Stimulated activated naive B cell treated with anti-CD40 and anti-IgM and Interleukin-4, amounts not matched to agents 10 μg/mL and 1 μg/mL and 100 μg/mL, for 72 hours (primary cell): Measurements from ENCODE around the gene MACROD1.

Experiments
- ATAC-seq, 2 donors: fragments of 150-1000 bp; cut with Tn5 transposase; replicated peaks; 2 replicates each; pipeline ENCODE4 v1.10.0; 2021; ENCODE audit warnings: moderate library complexity in 1 of 2
- DNase-seq: peaks from one replicate; pipeline ENCODE4 v3.0.0; 2021
- H3K27ac Mint-ChIP-seq: one replicate; pipeline ENCODE4 v1.8.0; 2022; ENCODE audit warnings: mild to moderate bottlenecking, mixed read lengths
- H3K27me3 Mint-ChIP-seq, 2 donors: one replicate each; pipeline ENCODE4 v1.8.0; 2022; ENCODE audit warnings: mixed read lengths in 2 of 2
- H3K36me3 Mint-ChIP-seq, 2 donors: one replicate each; pipeline ENCODE4 v1.8.0; 2022; ENCODE audit warnings: mixed read lengths in 2 of 2, mild to moderate bottlenecking in 1 of 2
- H3K4me1 Mint-ChIP-seq, 2 donors: one replicate each; pipeline ENCODE4 v1.8.0; 2022; ENCODE audit warnings: mixed read lengths in 2 of 2, mild to moderate bottlenecking in 1 of 2
- H3K4me3 Mint-ChIP-seq, 2 donors: one replicate each; pipeline ENCODE4 v1.8.0; 2022; ENCODE audit warnings: mild to moderate bottlenecking in 2 of 2, mixed read lengths in 2 of 2, moderate library complexity in 1 of 2
- H3K9me3 Mint-ChIP-seq, 2 donors: one replicate each; pipeline ENCODE4 v1.8.0; 2022; ENCODE audit warnings: mixed read lengths in 2 of 2, mild to moderate bottlenecking in 1 of 2

The MACROD1 gene

DNA sequence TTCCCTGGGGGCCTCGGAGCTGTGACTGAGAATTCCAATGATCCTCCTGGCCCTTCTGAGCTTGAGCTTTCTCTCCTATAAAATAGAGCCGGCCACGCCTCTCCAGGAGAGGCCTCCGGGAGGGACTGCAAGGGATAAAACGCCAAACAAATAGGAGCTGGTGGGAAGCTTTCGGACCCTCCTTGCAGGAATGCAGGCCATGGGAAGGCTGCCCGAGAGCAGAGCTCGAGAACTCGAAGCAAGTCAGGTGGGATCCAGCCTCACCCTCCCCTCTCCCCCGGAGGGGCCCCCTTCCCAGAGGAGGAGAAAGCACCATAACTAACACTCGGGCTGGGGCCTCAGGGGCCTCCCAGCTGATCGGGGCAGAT is 95.6 kb downstream of the MACROD1 start:
- no peaks in the 10 kb centered on the region for H3K4me1 Mint-ChIP-seq
- no peaks in the 10 kb centered on the region for H3K27me3 Mint-ChIP-seq
- H3K4me3 Mint-ChIP-seq, result no peak overlapping the region
- ATAC-seq (no peak), DNase-seq (no peak)
- H3K36me3 Mint-ChIP-seq, result no peaks in the 10 kb centered on the region
- H3K9me3 Mint-ChIP-seq, result no peaks in the 10 kb centered on the region
- H3K27ac Mint-ChIP-seq, result no peak overlapping the region

DNA sequence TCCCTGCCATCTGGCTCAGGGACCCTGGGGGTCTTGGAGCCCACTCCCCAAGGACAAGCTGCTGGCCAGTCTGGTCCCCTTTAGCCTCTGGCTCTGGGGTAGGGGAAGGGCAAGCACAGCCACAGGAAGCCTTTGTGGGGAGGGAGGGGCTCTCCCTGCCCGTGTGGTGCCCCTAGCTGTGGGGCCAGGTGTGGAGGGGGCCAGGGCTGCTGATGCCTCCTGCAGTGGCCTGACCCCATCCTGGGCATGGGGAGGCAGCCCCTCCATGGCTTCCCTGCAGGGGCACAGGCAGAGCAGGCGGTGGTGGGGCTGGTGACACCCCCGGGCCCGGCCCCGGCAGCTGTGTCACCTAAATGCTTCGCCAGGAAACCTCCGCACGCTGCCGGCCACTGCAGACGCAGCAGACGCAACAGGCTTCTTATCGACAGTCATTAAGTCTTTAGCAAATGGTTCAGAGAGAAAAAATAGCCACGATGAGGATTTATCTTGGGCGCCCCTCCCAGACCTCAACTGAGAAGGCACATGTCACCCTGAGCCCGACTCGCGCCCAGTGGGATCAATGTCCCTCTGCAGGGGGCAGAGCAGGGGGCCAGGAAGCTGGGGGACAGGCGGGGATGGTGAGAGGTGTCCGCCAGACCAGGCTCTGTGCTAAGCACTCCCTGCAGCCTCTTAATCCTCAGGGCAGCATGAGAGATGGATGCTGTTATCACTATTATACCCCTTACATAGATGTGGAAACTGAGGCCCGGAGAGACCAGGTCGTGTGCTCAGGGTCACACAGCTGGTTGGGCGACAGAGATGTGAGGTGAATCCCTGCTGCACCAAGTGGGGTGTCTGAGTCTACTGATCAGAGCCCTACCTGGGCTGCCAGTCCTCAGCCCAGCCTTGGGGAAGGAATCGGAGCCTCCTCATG is 96.3 kb downstream of the MACROD1 start:
- Mint-ChIP-seq H3K9me3 (no peaks in the 10 kb centered on the region), H3K27ac (no peak overlapping the region), H3K36me3 (no peaks in the 10 kb centered on the region), H3K4me3 (no peak overlapping the region), H3K27me3 (peaks cover 0 to 4% of the 10 kb centered on the region in 2 donors), H3K4me1 (no peaks in the 10 kb centered on the region)
- DNase-seq, result no peak
- ATAC-seq, result no peak

GRCh38 chr11:64068705-64069400 is 97.1 kb downstream of the MACROD1 start:
- H3K9me3 Mint-ChIP-seq, result no peaks in the 10 kb centered on the region
- H3K36me3 Mint-ChIP-seq, result no peaks in the 10 kb centered on the region
- H3K4me3 Mint-ChIP-seq, result no peak overlapping the region
- no peak for DNase-seq
- H3K27me3 Mint-ChIP-seq, result peaks cover 0 to 4% of the 10 kb centered on the region in 2 donors
- H3K27ac Mint-ChIP-seq, result no peak overlapping the region
- no peak for ATAC-seq
- H3K4me1 Mint-ChIP-seq, result no peaks in the 10 kb centered on the region

DNA sequence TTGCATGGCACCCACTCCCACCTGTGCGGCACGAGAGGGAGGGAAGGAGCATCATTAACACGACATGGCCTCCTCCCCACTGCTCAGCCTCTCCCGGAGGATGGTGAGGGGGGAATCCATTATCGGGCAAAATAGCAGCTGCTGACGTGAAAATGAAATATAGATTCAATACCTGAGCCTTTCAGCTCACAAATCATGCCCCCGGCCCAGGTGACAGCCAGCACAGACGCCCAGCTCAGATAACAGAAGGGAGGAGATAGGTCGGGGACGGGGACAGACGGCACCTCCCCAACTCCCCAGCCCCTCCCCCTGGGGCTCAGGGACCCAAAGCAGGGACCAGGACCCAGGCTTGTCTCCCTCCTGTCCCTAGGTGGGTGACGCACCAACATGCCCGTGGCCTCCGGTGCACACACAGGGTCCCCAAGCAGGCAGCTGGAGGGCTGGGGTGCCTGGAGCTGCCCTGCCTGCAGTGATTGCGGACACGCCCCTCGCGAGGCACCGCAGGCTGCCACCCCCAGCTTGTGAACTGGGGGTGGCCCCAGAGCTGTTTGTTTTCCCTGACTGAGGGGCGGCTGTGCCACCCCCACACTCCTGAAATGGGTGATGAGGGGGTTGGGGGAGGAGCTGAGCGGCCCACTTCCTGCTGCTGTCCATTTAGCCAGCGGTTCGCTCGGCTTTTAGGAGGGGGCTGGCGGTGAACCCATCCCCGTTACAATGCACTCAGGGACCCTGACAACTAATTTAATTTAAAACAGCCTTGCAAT is 98.5 kb downstream of the MACROD1 start:
- ATAC-seq (no peak), DNase-seq (no peak)
- Mint-ChIP-seq H3K4me1 (no peaks in the 10 kb centered on the region), H3K4me3 (no peak overlapping the region), H3K27ac (no peak overlapping the region), H3K36me3 (no peaks in the 10 kb centered on the region), H3K27me3 (peaks cover 8 to 10% of the 10 kb centered on the region in 2 donors), H3K9me3 (no peaks in the 10 kb centered on the region)

GRCh38 chr11:64065712-64066111 is 100.2 kb downstream of the MACROD1 start:
- H3K4me3 Mint-ChIP-seq, result no peak overlapping the region
- no peaks in the 10 kb centered on the region for H3K9me3 Mint-ChIP-seq
- no peak for DNase-seq
- no peak overlapping the region for H3K27ac Mint-ChIP-seq
- ATAC-seq, result no peak
- H3K36me3 Mint-ChIP-seq, result no peaks in the 10 kb centered on the region
- peaks cover 21 to 25% of the 10 kb centered on the region in 2 donors for H3K27me3 Mint-ChIP-seq
- peaks cover 7 to 8% of the 10 kb centered on the region in 2 donors for H3K4me1 Mint-ChIP-seq

DNA sequence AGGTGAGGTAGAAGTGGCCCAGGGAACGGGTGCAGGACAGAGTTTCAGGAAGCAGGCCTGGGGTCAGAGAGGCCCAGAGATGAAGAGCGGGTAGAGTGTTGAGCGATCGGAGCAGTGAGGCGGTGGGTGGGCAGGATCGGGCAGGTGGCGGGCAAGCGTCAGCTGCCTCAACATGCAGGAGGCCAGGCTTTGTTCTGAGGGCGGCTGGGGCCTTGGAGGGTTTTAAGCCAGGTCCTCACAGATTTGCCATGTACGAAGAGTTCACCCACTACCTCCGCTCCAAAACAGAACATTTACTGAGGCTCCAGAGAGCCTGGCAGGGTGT is 100.8 kb downstream of the MACROD1 start:
- Mint-ChIP-seq H3K27me3 (peaks cover 21 to 31% of the 10 kb centered on the region in 2 donors), H3K9me3 (no peaks in the 10 kb centered on the region), H3K4me1 (peaks cover 7 to 12% of the 10 kb centered on the region in 2 donors), H3K27ac (no peak overlapping the region), H3K36me3 (no peaks in the 10 kb centered on the region), H3K4me3 (no peak overlapping the region)
- no peak for ATAC-seq
- no peak for DNase-seq

- no peaks in the 10 kb centered on the region for H3K9me3 Mint-ChIP-seq
- ATAC-seq (no peak), DNase-seq (no peak)
- no peak overlapping the region for H3K4me3 Mint-ChIP-seq
- no peak overlapping the region for H3K27ac Mint-ChIP-seq
- peaks cover 21 to 33% of the 10 kb centered on the region in 2 donors for H3K27me3 Mint-ChIP-seq
- H3K4me1 Mint-ChIP-seq, result peaks cover 7 to 12% of the 10 kb centered on the region in 2 donors
- H3K36me3 Mint-ChIP-seq, result no peaks in the 10 kb centered on the region
These were observed 101.4 kb downstream of the MACROD1 start for GRCh38 chr11:64064374-64065140.

- Mint-ChIP-seq H3K4me3 (no peak overlapping the region), H3K27ac (no peak overlapping the region), H3K36me3 (no peaks in the 10 kb centered on the region), H3K9me3 (no peaks in the 10 kb centered on the region), H3K4me1 (peaks cover 7 to 12% of the 10 kb centered on the region in 2 donors), H3K27me3 (peaks cover 21 to 38% of the 10 kb centered on the region in 2 donors)
- ATAC-seq, result no peak
- DNase-seq, result no peak
These were observed 102.1 kb downstream of the MACROD1 start for GRCh38 chr11:64063777-64064176.

GRCh38 chr11:64062185-64063039 is 103.5 kb downstream of the MACROD1 start:
- Mint-ChIP-seq H3K4me3 (peak overlapping the region; percentile 44 to 53), H3K4me1 (peaks cover 7 to 12% of the 10 kb centered on the region in 2 donors), H3K9me3 (no peaks in the 10 kb centered on the region), H3K27ac (no peak overlapping the region), H3K27me3 (peaks cover 21 to 42% of the 10 kb centered on the region in 2 donors), H3K36me3 (no peaks in the 10 kb centered on the region)
- ATAC-seq (no peak), DNase-seq (no peak)

DNA sequence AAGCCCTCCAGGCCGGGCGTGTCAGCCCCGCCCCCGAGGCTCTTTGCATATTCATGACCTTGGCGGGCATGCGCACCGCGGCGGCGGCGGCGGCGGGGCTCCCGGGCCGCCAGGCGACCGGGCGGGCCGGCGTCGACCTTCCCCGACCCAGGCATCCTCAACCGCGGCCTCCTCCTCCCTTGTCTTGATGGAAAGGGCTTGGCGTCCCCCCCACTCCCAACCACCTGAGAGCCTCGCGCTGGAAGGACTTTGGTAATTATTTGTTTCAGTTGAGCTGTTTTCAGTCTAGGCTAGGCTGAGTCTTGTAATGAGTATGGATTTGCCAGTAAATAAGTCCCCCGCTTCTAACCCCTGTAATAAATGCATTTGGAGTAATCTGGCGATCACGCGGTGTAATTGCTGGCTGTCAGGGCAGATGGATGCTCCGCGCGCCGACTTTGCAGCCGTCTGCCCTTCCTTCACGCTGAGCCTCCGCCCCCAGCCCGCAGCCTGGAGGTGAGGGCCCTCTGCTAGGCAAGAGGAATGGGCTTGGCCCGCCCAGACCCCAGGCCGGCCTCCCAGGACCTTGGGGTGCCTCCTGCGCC is 105.0 kb downstream of the MACROD1 start:
- Mint-ChIP-seq H3K9me3 (no peaks in the 10 kb centered on the region), H3K36me3 (no peaks in the 10 kb centered on the region), H3K4me3 (peak overlapping the region; percentile 80 to 81), H3K4me1 (peaks cover 7 to 12% of the 10 kb centered on the region in 2 donors), H3K27me3 (peaks cover 21 to 42% of the 10 kb centered on the region in 2 donors), H3K27ac (no peak overlapping the region)
- DNase-seq (peak; percentile 27), ATAC-seq (peak; percentile 85 to 87)

DNA sequence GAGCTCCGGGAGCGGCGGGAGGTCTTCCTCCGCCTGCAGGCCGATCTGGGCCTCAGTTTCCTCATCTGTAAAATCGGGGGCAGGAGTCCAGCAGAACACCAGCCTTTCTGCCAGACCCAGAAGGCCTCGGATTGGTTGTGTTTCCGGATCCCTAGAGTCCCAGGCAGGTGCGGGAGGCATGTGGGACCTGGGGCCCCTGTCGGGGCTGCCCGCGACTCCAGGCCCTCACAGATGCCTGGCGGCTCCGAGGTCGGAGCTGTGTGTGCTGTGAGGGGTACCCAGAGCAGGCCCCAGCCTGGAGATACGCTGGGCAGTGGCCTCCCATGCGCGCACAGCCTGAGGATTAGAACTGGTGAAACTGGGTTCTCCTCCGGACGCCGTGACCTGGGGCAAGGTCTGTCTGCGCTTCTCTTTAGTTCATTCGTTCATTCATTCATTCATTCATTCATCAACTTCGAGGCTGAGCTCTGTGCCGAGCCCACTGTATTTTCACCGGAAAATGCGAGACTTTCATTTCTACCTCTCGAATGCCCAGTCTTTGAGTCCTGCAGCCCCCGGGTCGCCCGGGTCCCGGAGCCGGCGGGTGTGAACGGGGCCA is 105.6 kb downstream of the MACROD1 start:
- Mint-ChIP-seq H3K9me3 (no peaks in the 10 kb centered on the region), H3K27ac (no peak overlapping the region), H3K36me3 (no peaks in the 10 kb centered on the region), H3K27me3 (peaks cover 21 to 42% of the 10 kb centered on the region in 2 donors), H3K4me3 (peak overlapping the region; percentile 76 to 81), H3K4me1 (peaks cover 7 to 12% of the 10 kb centered on the region in 2 donors)
- ATAC-seq, result no peak
- DNase-seq, result no peak

- Mint-ChIP-seq H3K27ac (no peak overlapping the region), H3K27me3 (peaks cover 16 to 42% of the 10 kb centered on the region in 2 donors), H3K4me3 (no peak overlapping the region), H3K4me1 (peaks cover 7 to 12% of the 10 kb centered on the region in 2 donors), H3K36me3 (no peaks in the 10 kb centered on the region), H3K9me3 (no peaks in the 10 kb centered on the region)
- ATAC-seq (no peak), DNase-seq (no peak)
These were observed 106.4 kb downstream of the MACROD1 start for GRCh38 chr11:64059339-64060140.
